Stimulated activated CD8-positive, alpha-beta memory T cell treated with anti-CD3 and anti-CD28 coated beads, Interleukin-7, amount 100 ng/mL, for 24 hours (primary cell): ENCODE measurements around the gene CD164L2.

ENCODE experiments used
- DNase-seq: peaks from one replicate; pipeline ENCODE4 v3.0.0-alpha.2; 2020; ENCODE audit warnings: low read depth

Gene CD164L2

DNA sequence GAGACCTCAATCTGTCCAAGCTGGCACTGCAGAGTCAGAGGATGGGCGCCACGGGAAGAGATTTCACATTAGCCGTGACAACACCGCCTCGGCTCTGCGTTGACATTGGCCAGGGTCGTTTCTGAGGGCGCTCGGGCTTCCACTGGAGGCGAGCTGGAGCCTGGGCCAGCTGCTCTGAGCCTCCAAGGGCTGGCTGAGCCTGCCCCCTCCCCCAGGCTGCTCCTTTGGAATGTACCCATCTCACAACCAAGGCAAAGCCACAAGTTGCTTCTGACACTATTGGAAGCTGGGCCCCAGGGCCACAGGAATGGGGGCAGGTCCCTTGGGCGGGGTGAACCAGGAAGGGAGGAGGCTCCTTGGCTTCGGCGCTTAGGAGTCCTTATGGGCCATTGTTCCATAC is 21.9 kb upstream of the CD164L2 start:
- DNase-seq = no peak

DNA sequence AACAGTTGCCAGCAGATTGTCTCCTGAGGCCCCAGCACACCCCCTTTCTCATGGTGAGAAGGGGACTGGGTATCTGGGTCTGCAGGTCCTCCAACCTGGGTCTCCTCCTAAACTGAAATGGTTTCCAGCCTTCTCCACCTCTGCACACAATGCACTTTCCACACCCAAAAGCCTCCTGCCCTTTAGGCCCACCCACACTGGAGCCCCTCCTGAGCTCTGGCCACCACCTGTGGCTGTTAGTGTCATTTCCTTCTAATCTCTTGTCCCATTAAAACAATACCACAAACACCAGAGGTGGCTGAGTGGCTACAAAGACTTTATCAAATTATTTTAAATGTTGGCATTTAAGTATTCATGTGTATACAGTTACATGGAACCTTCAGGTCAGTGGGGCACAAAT is 20.8 kb upstream of the CD164L2 start:
- DNase-seq = no peak

DNA sequence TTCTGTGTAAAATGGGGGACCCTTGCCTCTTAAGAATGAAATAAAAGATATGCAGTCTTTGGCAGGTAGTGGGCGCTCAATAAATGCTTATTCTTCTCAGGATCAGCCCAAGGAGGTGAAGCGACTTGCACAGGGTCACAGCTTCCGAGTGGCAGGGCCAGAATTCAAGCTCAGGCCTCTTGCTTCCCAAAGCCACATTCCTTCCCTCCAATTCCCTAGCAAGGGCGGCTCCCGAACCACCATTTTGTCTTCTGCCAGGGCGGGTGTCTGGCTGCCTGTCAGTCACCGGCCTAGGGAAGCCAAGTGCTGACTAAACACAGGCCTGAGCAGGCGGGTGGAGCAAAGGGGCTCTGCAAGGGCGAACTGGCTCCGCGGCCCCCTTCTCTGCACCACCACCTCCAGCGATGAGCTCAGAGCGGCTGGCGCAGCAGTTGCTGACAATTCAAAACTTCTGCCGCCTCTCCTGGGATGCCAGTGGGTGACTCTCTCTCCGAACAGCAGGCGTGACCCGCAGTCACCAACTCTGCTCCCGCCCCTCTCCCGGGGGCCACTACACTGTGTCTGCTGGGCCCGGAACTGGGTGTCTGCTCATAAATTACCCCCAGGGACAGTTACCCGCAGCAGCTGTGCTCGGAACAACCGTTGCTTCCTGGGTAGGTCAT is 20.1 kb upstream of the CD164L2 start:
- DNase-seq = no peak

DNA sequence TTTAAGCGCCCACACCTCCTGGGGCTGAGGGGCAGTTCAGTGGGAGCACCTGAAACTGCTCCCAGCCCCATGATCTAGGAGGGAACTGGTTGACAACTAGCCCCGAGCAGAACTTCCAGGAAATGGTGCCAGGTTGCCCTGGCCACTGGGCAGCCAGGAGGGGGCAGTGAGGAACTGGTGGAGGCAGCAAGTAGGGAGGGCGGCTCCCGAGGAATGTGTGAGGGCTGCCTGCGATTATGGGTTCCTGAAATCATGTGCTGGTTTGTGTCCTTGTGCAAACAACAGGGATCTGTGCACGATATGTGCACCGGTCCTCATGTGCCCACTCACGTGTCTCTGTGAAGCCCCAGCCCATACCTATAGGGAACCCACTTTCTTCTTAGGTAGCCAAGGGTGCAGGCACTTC is 19.2 kb upstream of the CD164L2 start:
- DNase-seq = no peak

DNA sequence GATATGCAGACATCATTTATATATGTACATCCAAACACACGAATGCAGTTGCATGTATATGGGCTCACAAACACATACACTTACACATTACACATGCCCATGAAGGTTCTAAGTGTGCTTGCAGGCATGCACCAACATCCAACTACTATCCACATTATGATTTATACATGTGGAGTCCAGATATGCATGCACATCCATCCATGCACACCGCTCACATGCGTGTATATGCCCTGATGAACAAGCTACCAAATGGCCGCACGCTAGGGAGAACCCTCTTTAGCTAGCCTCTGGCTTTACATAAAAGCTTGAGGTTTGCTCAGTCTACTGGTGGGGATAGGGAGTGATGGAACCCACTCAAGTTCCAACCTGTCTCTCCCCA is 17.8 kb upstream of the CD164L2 start:
- no peak for DNase-seq

DNA sequence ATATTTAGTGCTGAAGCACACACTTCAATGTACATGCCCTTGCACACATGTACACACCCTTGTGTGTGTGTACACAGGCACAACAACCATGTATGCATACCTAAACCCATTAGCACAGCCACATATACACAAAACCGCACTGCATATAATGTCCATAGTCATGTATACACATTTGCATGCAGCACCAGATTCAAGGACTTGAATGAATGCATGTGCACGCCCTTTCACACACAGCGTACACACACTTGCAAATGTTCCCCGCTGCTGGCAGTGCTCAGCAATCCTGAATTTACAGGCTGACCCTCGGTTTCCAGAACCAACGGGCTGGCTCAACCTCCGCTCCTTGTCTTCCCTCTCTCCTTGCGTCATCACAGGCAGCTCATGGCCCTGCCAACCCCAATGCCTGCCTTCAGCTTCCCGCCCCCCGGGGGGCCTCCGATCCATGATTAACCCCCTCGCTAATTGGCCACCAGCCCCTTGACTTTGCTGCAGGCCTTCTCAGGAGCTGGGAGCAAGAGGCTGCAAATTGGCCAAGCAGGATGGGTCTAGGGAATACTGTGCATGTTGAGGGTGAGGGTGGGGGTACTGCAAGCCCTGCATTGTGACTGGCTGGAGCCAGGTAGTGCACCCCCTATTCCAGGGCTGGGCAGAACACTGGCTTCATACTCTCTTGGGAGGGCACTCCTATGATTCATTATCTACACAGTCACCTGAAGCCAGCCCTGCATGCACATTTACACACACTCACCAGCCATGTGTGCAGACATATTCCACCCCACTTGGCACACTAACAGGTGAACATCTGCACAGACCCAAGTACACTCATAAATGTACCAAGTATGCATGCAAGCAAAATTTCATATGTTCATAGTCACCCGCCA is 17.2 kb upstream of the CD164L2 start:
- DNase-seq = no peak

DNA sequence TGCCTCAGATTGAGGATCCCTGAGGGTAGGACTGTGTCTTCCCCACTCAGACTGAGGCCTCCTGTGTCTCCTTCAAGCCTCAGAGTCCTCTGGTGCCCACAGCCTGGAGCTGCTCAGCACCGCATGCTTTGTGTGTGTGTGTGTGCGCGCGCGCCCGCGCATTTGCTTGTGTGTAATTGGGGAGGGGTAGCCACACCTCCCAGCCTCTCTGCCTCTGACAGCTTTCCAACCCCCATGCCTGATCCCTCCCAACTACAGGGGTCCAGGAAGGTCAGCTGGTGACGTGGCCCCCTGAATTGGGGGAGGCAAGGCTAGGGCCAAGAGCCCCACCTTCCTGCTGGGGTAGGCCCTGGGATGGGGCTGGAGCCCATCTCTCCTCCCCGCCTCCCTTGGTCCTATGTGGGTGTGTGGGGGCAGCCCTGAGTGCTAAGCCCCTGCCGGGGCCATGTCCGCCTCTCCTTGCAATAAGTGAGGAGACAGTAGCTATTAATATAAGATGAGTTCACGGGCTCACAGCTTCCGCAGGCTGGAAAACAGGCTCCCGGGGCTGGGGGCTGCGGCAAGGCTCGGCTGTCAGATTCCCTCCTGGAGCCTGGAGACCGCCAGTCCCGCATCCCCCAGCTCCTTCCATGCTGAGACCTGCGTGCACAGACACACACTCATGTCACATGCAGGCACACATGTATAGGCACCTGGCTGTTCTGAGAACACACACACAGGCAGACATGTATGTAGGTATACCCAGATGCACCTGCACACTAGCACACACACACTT is 16.3 kb upstream of the CD164L2 start:
- DNase-seq = no peak

DNA sequence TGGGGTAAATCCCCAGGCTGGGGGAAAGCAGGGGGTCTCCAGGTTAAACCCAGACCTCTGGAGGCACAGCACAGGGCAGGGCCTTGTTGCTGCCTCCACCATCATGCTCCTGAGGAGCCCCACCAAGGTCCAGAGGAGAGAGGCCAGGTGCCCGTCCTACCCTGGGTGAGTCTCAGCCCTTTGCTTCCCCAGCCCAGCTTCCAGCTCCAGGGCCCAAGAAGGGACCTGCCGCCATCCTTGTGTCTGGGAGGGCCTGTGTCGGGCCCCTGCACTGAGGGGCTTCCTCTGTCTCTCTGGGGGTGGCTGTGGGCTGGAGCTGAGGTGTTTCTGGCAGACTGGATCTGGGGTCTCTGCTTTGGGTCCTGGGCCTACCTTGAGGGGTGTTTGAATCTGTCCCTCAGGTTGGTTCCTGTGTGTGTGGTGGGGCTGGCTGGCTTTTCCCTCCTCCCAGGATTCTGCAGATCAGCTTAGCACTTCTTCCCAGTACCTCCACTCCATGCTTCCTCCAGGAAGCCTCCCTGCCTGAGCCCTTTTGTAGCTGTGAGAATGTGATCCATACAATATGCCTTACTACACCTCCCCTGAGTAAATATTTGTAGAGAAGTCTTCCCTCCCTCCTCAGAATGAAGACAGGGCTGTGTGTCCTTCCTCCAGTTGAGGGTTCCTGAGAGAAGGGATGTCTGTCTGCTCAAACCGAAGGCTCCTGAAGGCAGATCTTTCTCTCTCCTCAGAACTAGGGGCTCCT is 15.4 kb upstream of the CD164L2 start:
- DNase-seq = no peak

DNA sequence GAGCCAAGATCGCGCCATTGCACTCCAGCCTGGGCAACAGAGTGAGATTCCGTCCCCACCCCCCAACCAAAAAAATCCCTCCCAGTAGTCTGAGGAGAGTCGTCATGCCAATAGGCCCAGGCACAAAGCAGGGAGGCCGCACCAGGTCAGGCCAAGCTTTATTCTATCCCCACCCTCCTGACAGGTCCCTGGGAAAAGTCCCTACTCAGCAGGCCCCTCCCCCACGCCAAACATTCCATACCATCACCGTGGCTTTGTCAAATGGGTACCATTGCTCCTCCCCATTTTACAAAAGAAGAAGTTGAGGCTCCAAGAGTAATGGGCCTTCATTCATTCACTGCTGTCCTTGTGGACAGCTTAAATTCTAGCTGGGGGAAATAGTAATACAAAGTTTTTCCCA is 14.6 kb upstream of the CD164L2 start:
- DNase-seq = no peak

DNA sequence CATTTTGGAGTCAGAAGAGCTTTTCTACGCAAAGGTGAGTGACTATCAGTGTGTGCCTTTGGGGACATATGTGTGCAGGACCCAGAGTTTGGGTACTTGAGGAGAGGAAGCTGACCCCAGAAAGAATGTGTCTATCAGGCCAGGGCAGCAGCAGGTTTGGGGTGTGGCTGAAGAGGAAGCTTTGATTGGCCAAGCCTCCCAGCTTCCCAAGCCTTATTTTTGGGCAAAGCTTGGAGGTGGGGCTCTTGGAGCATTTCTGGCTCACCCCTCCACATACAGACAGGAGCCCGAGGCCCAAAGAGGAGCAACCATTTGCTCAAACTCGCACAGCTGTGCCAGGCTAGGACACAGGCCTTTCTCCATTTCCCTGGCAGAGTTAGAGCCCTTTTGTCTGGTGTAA is 14.0 kb upstream of the CD164L2 start:
- no peak for DNase-seq

DNA sequence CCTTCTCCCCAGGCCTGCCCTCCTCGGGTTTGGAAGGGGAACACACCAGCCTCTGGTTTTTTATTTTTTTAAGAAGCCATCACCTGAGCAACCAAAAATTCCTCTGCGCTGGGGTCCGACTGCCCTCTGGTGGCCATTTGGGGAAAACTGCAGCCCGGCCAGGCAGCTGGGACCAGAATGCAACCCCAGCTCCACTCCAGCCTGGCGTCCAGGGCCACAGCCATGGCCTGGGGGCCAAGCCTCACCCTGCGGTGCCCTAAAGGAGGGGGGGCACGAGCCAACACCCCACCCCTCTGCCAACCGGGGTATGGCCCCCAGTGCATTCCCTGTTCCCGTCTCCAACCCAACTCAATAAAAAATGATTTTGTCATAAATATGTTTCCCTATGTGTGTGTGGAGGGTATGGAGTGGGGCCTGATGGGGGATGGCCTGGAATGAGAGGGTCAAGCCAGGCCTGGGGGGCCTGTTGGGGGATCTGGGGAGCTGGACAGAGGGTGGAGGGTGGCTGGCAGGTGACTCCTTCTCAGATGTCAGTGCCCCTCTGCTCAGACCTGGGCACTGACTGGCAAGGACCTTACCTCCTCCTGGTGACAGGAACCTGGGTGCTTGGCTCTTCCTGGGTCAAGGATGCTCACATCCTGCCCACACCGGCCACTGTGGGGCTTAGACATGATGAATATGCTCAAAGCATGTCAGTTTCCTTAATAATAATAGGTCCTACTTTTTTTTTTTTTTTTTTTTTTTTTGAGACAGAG is 12.5 kb upstream of the CD164L2 start:
- peak; percentile 57 for DNase-seq

DNA sequence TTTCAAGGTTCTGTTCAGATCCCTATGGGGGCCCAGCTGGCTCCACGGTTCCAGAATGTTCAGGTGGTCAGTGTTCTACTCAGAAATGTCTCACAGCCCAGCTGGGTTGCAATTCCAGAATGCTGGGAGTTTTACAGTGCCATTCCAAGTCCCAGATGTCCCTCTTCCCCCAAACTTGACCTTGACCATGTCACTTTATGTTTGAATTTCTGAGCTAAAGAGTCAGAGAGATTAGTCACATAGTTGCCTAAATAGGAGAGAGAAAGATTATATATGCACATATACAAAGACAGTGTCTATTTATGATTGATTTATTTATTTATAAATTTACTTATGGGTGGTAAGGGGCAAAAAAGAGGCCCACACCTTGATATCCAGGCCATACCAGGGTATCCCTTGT is 11.8 kb upstream of the CD164L2 start:
- no peak for DNase-seq

DNA sequence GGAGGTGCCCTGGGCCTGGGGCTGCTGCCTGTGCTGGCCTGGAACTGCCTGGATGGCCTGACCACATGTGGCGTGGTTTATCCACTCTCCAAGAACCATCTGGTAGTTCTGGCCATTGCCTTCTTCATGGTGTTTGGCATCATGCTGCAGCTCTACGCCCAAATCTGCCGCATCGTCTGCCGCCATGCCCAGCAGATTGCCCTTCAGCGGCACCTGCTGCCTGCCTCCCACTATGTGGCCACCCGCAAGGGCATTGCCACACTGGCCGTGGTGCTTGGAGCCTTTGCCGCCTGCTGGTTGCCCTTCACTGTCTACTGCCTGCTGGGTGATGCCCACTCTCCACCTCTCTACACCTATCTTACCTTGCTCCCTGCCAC is 11.1 kb upstream of the CD164L2 start:
- DNase-seq = no peak

DNA sequence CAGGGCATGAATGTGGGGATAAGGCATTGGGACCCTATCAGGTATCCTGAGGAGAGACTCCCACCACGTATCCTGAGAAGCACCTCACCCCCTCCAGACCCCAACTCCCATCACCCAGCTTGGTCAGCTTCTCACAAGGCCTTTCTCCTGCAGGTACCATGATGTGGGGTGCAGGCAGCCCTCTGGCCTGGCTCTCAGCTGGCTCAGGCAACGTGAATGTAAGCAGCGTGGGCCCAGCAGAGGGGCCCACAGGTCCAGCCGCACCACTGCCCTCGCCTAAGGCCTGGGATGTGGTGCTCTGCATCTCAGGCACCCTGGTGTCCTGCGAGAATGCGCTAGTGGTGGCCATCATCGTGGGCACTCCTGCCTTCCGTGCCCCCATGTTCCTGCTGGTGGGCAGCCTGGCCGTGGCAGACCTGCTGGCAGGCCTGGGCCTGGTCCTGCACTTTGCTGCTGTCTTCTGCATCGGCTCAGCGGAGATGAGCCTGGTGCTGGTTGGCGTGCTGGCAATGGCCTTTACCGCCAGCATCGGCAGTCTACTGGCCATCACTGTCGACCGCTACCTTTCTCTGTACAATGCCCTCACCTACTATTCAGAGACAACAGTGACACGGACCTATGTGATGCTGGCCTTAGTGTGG is 10.6 kb upstream of the CD164L2 start:
- DNase-seq = no peak

DNA sequence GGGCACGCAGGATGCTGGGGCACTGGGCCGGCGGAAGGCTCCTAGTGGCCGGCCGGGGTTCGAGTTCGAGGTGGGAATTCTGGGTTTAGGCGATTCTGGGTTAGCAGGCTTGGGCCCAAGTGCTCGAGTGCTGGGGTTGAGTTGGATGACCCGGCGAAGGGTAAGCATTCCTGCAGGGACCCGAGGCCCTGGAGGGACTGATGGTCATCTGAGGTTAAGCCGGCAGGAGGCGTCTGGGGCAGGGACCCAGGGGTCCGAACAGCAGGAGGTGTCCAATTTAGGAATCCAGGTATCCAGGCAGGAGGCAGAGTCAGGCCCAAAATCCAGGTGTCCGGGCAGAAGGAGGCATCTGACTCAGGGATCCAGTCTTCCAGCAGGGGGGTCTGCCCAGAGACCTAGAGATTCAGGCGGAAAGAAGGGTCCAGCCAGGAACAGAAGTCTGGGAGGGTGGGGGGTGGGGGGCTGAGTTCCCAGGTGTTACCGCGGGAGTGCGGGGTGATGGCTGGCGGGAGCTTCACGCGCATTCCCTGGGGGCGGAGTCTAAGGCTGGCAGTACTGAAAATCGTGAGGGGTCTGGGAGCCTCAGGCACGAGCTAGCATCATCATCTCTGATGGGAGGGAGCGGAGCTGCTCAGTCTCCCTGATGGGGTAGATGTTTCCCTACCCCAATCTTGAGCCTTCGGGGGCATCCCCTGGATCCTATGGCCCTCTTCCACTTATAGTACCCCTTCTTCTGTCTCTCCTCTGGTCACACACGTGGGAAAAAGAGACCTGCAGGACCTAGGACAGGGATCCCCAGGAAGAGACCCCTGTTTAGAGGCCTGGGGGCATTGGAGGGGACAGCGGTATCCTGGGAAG is 9.9 kb upstream of the CD164L2 start:
- no peak for DNase-seq

DNA sequence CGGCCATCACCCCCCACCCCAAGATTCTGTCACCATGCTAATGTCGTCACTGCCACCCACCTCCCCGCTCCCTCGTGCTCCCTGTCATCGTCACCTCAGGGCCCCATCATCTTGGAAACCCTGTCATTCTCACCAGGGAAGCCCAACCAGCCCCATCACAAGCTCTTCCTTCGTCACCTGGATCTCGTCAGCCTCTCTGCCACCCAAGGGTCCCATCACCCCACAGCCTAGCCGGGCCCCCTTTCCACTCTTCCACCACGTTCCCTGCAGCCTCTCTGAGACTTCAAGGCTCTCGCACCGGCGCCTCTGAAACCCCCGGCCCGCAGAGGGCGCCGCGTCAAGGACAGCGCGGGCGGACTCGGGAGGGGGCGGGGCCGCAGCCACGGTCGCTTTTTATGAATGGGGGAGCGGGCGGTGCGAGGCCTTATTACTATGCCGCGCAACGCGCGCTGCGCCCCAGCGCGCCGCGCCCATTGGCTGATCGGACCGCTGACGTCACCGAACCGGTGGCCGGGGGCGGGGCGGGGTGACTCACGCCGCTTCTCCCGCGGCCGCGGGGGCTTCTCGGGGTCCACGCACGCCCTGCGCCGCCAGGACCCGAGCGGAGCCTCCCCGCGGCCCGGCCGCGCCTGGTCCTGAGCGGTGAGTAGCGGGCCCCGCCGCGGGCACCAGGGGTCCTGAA is 9.1 kb upstream of the CD164L2 start, which contains the start of gene GPR3:
GPR3 (plus strand) TSS at position 527 of the 682 bp plus-strand sequence. CDS start 1,177 bp downstream, outside the sequence.
- DNase-seq = peak; percentile 83

DNA sequence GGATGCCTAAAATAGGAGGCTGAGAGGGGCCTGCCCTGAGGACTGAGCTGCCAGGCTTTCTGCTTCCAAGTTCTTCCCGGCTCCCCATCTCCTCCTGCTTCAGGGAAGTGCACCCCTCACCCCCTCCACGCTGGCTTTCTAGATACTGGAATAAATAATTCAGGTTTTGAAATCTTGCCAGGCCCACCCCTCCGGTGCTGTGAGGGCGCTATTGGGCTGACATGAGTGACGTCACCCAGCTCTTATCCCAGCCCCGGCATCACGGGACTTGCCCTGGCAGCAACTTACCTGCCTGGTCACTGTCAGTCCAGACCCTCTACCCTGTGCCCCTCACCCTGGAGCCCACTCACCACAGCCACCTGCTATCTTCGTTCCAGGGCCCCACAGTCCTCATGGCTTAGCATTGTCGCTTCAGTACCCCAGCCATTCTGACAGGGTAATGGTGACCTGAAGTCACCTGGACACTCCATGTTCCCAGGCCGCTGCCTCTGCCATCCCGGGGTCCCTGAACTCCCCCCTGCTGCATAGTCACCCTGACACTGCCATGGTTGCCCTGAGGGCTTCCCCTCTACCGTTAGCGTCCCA is 8.5 kb upstream of the CD164L2 start:
- no peak for DNase-seq

DNA sequence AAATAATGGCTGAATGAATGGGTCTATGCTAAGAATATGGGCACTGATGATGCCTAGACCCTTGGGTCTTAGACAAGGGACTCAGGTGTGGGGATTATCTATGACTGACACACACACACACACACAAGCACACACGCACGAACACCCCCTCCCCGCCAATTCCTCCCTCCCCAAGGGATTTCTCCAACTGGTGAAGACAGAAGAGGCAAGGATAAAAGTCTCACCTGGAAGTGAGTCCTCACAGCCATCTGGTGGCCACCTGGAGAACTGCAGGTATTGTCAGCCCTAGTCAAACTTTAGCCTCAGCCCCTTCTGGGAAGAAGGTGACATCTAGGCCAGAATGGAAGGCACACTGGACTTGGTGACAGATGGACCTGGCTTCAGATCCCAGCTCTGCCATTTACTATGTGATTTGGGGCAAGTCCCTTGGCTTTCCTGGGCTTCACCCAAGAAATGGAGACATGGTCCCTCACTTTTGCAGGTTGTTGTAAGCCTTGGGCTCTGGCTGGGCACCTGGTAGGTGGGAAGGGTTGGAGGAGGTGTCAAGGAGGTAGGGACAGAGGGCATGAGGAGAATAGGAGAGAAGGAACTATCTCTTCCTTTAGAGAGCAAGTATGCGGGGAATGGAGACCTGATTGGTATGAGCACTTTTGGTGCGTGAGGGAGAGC is 5.3 kb upstream of the CD164L2 start:
- DNase-seq = peak; percentile 59
